Measurements from ENCODE around the gene MYO1G.
"Not testable (repeated sequence)": the region's sequence is repeated elsewhere in the genome, so short reads cannot be mapped to it uniquely, and the experiment has no call there.

The MYO1G gene

GRCh38 chr7:44978511-44979366 is at the start of gene MYO1G:
TSS of gene MYO1G (minus strand) at chr7:44979015. CDS start at chr7:44978961, 54 bp downstream.
- no peak for DNase-seq (ENCODE audit: low spot score)

DNA sequence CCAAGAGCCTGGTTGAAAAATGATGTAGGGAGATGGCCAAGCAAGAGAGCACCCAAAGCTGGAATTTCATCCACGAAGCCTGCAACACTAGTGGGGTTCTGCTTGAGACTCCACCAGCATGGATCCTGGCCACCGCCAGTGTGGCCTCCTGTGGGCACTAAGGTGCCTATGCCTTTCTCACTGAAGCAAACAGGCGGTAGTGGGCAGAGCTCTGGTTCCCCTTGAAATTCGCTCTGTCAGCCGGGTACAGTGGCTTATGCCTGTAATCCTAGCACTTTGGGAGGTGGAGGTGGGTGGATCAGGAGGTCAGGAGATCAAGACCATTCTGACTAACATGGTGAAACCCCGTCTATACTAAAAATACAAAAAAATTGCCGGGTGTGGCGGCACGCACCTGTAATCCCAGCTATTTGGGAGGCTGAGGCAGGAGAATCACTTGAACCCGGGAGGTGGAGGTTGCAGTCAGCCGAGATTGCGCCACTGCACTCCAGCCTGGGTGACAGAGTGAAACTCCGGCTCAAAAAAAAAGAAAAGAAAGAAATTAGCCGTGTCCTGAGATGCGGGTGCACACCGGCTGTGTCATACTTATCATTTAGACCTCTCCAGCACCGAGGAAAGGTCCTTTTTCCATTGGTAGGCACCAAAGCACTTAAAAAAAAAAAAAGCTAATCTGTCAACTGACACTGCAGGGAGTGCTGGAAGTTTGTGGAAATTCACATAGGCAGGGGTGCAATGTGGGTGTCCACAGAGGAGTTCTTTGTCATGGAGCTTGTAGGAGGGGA is 49.5 kb upstream of the MYO1G start:
- no peak for DNase-seq (ENCODE audit: low spot score)

GRCh38 chr7:45027774-45028114 is 48.9 kb upstream of the MYO1G start:
- no peak for DNase-seq (ENCODE audit: low spot score)

DNA sequence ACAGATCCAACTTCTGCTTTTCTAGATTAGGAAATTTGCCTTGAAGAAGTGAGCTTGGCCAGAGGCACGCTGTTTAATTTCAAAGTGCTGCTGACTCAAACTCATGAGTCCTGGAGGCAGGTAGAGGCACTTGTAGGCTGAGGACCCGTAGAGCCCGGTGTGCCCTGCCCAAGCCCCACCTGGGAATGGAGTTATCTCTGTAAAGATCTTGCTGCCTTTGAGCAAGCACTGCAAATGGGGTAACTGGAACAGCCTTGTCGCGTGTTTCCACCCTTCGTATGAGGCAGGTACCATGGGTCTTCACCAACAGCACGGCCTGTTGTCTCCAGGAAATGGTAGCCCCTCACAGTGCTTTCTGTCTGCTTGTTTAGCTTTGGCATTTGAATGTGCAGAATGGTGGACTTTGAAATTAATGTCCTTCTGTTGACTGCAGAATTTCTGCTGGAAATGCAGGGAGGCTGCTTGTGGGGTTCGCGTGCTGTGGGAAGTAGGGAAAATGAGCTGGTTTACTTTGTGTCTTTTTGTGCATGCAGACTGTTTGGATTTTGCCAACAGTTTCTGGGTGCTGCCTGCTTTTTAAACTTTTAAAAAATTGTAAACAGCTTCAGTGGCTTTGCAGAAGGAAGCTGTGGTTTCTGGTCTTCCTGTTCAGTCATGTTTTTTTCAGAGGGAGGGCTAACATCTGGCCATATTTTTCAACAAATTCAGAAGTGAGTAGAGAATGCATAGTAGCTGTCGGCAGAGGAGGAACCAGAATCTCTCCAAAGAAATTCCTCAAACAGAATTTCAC is 48.4 kb upstream of the MYO1G start:
- no peak for DNase-seq (ENCODE audit: low spot score)

DNA sequence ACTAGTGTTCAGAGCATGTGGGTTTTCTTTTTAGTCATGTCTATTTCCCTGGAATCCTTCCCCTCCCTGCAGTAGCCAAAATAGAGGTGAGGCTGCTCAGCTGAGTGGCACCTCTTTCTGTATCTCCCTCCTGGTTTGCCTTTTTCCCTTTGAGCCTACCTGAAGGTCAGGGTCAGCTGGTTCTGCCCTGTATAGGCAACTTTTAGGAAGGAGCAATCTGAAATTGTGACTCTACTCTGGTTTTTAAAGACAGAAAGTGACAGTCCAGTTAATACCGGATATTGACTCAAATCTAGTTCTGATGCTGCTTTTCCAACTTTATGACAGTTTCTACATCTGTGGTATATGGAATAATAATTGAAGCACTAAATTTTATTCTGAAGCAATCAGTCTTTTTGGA is 47.2 kb upstream of the MYO1G start:
- DNase-seq (ENCODE audit: low spot score) = no peak

DNA sequence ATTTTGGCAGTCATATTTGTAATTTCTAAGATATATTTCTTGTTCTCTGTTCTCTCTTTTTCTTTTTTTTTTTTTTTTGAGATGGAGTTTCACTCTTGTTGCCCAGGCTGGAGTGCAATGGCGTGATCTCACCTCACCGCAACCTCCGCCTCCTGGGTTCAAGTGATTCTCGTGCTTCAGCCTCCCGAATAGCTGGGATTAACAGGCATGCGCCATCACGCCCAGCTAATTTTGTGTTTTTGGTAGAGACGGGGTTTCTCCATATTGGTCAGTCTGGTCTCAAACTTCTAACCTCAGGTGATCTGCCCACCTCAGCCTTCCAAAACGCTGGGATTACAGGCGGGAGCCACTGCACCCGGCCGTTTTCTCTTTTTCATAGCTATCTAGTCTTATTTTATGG is 46.7 kb upstream of the MYO1G start:
- not testable (repeated sequence) for DNase-seq (ENCODE audit: low spot score)

GRCh38 chr7:45024126-45024744 is 45.4 kb upstream of the MYO1G start:
- no peak for DNase-seq (ENCODE audit: low spot score)

DNA sequence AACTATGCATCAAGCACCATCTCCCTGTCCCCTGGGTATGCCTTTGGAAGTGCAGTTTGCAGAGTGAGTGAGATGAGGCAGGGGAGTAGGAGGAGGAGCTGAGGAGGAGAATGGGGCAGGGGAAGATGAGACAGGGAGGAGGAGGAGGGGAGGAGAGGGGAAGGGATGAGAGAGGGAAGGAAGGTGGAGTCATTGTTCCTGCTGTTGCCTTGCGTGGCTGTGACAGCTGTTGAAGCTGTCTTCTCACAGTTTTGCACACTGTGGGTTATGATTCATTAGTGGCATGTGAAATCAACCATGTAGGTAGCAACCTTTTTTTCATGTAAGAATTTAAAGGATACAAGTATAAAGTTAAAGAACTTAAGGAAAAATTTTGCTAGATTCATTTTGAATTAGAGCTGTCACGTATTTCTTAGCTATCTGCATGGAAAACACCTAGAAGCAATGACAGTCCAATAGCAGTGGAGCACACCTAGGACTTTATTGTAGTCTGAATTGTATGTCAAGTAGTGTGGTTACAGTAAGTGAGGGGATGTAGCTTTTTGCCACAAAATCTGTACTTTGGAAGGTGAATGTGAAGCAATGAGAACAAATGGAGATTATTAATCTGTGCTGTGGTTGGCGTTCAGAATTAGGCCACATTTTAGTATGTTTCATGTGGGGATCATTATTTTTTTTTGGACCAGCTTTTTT is 42.9 kb upstream of the MYO1G start:
- DNase-seq (ENCODE audit: low spot score) = no peak

DNA sequence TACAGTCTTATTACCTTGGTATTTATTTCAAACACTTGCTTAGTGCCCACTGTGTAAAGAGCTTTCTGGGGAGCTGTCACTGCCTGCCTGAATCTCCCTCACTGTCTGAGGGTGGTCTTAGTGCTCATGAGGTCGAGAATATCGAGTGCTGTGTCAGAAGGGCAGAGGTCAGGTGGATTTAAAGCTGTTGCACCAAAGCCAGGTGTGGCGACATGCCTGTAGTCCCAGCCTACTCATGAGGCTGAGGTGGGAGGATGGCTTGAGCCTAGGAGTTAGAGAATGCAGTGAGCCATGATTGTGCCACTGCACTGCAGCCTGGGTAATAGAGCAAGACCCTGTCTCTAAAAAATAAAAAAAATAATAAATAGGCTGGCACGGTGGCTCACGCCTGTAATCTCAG is 42.1 kb upstream of the MYO1G start:
- no peak for DNase-seq (ENCODE audit: low spot score)

DNA sequence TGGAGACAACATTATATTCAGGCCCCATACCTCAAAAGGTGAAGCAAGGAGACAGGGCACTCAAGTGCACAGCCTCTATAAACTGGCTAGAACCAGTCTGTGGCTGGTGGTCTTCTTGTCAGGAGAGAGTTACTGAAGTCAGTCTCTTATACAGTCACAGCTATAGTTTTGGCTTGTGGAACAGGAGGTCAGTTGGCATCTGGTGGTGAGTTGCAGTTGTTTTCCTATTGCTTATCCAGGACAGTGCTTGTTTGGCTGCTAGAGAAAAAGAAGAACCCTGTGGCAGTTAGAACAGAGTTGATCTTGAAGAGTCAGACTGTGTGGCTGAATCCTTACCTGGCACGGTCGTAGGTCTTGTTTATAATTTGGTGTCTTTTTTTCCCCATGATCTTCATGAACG is 38.4 kb upstream of the MYO1G start:
- DNase-seq (ENCODE audit: low spot score) = no peak

GRCh38 chr7:45015313-45015712 is 36.5 kb upstream of the MYO1G start:
- no peak for DNase-seq (ENCODE audit: low spot score)

DNA sequence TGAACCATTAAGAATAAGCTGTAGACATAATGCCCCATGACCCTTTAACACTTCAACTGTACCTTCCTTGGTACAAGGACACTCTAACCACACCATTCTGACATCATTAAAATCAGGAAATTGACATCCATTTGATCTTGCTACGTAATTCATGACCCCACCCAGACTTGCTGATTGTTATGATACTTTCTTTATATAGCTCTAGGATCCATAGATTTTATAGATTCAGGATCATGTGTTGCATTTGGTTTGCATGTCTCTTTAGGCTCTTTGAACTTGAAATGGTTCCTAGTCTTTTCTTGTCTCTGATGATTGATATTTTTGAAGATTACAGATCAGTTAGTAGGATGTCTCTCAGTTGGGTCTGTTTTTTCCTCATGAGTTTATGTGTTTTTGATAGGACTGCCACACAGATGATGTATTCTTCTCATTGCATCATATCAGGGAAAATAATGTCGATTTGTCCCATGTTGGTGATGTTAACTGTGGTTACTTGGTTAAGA is 34.7 kb upstream of the MYO1G start:
- DNase-seq (ENCODE audit: low spot score) = no peak

DNA sequence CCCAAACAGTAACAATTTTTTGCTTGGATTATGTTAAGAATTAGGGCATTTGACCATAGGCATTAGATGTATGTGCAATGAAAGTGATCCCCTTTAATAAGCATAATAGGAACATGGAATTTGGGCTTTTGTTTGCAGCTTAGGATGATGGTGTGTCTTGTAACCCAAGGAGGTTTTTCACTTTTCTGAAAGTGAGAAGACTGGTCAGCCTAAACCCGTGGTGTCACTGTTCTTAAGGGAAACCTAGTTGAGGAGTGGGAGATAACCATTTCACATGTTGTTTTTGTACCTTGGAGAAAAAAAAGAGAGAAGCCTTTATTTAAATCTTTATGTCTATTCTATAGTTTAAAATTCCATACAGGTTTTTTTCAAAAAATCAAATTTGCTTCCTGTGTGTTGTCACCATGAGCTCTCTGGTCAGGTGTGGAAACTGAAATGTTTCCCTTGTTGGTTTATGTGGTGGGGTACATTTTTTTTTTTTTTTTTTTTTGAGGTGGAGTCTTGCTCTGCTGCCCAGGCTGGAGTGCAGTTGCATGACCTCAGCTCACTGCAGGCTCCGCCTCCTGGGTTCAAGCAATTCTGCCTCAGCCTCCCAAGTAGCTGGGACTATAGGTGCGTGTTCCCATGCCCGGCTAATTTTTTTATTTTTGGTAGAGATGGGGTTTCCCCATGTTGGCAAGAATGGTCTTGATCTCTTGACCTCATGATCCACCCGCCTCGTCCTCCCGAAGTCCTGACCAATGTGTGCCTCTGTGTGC is 28.9 kb upstream of the MYO1G start:
- no peak for DNase-seq (ENCODE audit: low spot score)

- no peak for DNase-seq (ENCODE audit: low spot score)
Measured at GRCh38 chr7:45007106-45007505, 28.3 kb upstream of the MYO1G start.

GRCh38 chr7:45003789-45004188 is 25.0 kb upstream of the MYO1G start:
- no peak for DNase-seq (ENCODE audit: low spot score)

- no peak for DNase-seq (ENCODE audit: low spot score)
Measured at GRCh38 chr7:45001826-45002225, 23.0 kb upstream of the MYO1G start.

GRCh38 chr7:45001138-45001694 is 22.4 kb upstream of the MYO1G start:
- peak; percentile 36 for DNase-seq (ENCODE audit: low spot score)

- peak; percentile 48 for DNase-seq (ENCODE audit: low spot score)
Measured at GRCh38 chr7:45000093-45001032, 21.5 kb upstream of the MYO1G start, which contains the start of gene CCM2. TSS of gene CCM2 (plus strand) at chr7:45000201. CDS start at chr7:45000334, 133 bp downstream.
